Renal cortical epithelial cell (primary cell): ENCODE results near the gene FHOD3. TPM values are rescaled to one million over a fixed set of nuclear protein-coding genes. Genes with fewer than 3 reads are reported as not detected.
"Not testable (repeated sequence)": the region's sequence is repeated elsewhere in the genome, so short reads cannot be mapped to it uniquely, and the experiment has no call there.

ENCODE experiments used
- DNase-seq: peaks from one replicate; pipeline ENCODE4 v3.0.0-alpha.2; 2011; ENCODE audit warnings: low read depth
- total RNA-seq: library from RNA; depleted of rRNA; stranded (reverse); fragments of >200 nt; gene quantifications from 2 replicates; pipeline ENCODE4 v1.2.3, GENCODE V29; 2014

The FHOD3 gene
- total RNA-seq, 1 donor from 2014 or later = 117 TPM

DNA sequence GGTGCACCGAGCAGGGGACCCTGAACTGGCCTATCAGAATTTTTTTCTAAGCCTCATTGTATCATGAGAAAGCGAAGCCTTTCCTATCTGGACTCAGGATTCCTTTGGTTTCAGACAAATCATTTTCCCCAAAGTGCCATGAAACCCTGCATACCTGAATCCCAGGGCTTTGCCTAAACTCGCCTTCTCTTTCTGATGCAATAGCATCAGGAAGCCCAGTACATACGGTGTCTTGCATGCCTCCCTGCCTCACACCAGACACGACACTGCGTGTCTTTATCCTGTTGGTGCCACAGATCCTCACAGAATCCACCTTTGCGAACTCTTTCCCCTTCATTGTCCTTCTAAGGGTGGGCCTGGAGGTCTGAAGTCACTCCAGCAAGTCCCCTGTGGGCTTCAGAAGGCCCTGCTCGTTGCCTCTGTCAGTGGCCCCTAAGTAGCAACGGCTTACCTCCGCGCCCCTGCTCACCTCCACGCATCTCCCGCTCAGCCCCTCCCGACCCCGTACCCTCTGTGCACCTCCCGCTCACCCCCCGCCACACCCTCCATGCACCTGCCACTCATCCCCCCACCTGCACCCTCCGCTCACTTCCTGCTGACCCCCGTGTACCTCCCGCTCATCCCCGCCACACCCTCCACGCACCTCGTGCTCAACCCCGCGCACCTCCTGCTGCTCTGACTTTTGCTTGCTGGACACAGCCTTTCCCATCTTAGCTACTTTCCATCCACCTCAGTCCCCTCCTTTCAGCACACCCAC is 447.9 kb downstream of the FHOD3 start:
- DNase-seq = no peak

DNA sequence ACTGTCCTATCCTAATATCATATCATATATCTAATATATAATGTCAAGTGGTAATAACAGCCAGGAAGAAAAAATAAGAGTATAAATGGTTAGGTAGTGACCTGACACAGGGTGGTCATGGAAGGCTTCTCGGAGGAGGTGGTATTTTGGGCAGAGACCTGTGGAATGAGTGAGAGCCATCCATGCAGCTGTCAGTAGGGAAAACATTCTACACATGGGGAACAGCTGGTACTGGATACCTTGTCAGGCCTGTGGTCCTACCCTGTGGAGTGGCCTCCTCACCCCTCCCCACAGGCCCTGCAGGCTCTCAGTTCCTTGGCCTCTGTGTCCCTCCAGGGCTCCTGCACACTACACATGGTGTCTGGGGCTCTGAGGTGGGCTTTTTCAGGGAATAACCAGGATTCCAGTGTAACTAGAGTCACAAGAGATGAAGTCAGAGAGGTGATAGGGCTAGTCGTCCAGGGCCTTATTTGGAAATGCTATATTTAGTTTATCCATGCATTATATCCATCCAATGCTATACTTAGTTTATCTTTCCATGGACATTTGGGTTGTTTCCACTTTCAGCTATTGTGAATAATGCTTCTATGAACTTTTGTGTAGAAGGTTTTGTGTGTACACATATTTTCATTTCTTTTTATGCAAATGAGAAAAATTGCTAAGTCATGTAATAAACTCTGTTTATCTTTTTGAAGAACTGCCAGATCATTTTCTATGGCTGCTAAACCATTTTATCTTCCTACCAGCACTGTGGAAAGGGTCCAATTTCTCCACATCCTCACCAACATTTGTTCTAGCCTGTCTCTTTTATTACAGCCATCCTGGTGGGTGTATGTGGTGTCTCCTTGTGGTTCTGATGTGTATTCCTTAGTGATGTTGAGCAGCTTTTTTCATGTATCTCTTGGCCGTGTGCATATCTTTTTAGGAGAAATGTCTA is 455.7 kb downstream of the FHOD3 start:
- DNase-seq = no peak

DNA sequence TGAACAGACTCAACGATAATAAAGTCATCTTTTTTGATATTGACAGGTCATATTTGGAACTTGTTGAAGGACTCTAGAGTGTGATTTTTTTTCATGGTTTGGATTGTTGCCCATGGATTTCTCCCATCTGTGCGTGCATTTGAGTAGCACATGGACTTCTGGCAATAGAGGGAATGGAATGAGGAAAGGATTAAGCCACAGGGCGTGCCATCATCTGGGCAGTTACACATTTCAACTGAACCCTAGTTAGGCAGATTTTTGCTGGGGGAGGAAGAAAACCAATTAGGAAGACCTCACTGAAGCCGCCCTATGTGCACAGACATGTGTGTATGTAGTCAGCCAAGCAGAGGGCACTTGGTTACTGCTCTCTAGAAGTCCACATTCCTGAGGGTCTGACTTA is 458.7 kb downstream of the FHOD3 start:
- DNase-seq = peak; percentile 19

DNA sequence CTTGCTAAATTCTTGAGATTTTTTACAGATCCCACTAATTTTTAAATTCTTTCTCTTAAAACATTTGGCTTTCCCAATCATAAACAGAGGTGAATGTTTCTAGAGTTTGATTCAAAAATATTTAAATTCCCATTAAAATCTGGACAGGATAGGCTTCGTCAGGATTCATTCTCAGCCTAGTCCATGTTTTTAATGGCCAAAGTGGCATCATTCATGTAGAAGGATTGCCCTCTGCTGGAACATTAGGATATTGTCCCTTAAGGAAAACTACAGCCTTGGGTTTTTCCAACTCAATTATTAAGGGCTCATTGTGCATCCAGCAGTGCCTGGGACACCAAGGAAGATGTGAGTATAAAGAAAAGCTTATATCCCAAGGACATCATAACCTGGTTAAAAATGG is 459.6 kb downstream of the FHOD3 start:
- peak; percentile 59 for DNase-seq

DNA sequence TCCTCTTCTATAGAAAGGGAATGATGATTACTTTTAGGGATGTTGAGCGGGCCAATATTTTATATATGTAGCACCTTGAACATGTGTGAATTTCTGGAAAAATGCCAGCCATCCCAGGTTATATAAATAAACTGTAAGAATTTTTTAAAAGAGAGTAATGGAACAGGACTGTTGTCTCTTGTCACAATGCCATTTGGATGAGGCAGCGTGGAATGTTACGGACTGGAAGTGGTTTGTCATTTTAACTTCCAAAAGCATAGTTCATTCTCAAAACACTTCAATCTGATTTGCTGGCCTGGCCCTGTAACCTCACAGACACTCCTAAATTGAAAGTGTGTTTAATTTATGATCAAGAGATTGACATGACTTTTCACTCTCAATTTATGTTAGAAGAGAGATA is 460.5 kb downstream of the FHOD3 start:
- DNase-seq = no peak

DNA sequence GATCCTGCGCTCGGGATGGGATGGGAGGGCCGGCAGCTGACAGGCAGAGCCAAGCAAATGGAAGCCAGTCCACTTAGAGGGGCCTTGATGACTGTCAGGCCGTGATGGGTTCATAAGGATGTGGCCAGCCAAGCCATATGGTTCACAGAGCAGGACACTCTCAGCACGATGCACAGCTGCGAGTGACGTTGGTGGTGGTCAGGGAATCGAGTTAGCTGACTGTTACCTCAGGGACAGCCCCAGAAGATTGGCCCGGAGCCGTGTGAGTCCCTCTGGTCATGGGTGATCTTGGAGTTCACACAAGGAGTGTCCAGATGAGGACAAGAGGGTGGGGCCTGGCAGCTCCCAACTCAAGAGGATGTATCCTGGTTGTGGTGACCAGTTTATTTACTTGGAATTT is 461.1 kb downstream of the FHOD3 start:
- DNase-seq = no peak

DNA sequence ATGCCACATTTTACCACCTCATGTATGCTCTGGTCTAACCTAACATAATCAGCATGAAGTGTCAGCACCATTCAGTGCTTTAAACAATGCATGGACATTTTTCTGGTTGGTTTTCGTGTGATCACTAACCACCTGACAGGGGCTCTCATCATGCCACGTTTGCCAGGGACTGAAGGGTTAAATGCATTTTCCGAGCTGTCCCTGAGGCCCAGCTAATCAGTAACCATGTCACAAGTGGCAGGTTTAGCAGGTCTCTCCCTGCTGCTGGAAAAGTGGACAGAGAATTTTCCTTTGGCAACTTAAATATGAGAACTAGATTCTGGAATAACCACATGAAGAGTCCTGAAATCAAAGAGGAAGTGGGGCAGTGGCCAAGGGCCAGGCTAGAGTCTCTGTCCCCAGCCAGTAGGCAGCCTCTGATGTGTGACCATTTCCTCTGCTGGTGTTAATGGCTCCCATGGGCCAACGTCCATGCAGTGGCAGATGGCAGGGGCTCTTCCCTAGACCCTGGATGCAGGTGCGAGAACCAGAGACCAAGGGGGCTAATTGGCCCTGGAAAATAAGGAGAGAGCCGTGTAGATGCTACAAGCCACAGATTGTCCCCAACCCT is 461.8 kb downstream of the FHOD3 start:
- peak; percentile 15 for DNase-seq

DNA sequence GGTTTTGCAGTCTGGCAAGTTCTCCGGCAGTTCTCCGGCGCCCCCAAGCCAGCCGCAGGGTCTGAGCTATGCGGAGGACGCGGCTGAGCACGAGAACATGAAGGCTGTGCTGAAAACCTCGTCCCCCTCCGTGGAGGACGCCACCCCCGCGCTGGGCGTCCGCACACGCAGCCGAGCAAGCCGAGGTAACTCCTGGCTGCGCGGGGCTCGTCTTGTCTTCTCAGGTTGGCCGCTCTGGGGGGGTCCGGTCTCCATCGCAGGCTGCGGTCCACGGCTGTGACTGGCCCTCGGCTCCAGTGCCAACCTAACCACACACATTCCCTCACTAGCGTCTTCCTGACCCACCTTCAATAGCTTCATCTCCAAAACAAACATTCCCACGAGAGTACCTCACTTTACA is 463.1 kb downstream of the FHOD3 start:
- DNase-seq = no peak

DNA sequence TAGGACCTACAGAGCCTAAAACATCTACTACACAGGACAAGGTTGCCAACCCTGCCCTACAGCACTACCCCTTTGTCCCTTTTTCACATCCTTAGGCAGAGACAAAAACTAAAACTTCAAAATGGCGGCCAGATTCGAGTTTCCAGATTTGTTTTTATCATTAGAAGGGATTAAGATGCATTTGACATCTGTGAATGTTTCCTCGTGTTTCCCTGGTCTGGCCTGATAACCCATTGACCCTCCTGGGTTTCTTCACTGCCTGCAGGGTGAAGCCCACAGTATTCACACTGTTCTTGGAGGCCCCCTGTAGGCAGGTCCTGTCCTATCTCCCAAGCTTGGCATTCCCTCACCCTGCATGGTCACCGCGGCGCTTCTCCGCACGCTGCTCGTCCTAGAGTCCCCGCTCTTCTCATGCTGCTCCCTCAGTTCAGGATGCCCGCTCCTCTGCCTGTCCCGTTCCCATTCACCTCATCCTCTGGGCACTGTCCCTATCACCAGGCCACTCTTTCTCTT is 463.7 kb downstream of the FHOD3 start:
- no peak for DNase-seq

DNA sequence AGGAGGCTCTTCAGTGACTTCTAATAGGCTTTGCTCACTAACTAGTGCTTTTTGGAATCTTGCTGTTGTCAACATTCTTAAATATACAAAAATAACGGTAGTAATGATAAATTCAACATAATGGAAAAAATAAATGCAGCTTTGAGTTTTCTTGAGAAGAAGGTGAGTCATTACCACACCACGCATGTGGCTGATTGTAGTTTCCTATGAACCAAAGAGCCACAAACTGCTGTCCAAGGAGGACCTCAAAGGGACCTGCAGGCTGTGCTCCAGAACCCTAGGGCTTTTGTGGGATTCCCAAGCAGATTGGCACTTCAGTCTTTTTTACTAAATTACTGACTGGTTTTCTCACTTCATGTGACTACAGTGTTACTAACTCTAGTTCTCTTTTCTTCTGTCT is 464.6 kb downstream of the FHOD3 start:
- DNase-seq = no peak

DNA sequence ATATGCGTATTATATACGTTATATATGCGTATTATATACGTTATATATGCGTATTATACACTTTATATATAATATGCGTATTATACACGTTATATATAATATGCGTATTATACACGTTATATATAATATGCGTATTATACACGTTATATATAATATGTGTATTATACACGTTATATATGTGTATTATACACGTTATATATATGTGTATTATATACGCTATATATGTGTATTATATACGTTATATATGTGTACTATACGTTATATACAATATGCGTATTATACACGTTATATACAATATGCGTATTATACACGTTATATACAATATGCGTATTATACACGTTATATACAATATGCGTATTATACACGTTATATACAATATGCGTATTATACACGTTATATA is 465.5 kb downstream of the FHOD3 start:
- not testable (repeated sequence) for DNase-seq

DNA sequence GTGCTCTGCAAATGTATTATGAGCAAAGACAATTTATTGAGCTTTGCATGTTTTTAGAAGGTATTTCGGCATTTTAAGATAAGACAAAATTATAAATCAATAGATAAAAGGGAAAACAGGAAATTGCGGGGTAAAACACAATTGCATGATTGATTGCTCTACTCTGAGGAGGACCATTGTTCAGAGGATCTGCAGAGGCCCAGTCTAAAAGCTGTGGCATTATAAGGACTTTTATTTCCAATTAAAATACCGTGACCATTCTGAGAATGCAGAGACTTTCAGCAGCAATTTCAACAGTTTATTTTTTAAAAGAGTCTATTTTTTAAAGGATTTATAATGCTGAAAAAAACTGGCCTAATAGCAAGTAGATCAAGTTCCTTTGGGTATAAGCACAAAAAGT is 469.3 kb downstream of the FHOD3 start:
- no peak for DNase-seq

DNA sequence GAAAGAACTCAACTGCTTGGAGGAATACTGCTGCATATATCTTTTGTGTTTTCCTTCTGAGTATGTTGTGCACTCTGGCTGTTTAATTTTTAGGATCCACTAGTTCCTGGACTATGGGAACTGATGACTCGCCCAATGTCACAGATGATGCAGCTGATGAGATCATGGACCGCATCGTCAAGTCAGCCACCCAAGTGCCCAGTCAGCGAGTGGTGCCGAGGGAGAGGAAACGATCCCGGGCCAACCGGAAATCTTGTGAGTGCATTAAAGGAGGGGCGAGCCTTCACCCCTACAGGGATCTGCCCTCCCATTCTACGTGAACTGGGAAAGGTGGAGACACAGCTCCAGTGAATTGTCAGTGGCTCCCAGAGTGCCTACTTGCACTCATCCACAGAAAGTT is 471.7 kb downstream of the FHOD3 start:
- no peak for DNase-seq

DNA sequence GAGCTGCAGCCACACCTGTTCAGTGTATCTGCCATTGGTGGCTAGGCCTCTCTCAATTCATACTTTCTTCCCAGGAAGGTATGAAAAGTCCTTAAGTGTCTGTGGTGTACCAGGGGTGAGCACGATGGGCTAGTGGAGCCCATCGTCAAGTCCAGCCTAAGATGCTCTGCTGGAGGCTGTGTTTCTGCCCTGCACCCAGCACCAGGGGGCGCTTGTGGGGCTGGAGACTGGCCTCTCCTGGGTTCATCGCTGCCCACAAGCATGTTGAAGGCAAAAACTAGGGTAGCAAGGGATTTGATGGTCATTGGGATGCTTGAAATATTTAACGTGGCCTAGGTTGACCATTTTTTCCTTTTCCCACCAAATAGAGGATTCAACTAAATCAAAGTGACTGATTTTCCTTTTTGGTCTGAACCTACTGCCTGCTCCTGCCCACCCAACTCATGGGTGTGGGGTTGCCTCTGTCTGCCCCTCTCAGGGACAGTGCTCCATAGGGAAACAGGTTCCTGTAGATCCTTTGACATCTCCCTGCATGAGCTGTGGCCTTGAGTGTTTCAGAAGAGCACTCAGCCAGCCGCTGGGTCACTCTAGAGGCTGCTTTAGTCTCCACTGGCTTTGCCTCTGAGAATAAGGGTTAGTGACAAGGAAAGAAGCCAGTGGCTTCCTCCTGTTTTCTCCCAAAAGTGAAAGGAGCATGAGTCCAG is 472.2 kb downstream of the FHOD3 start:
- DNase-seq = no peak

DNA sequence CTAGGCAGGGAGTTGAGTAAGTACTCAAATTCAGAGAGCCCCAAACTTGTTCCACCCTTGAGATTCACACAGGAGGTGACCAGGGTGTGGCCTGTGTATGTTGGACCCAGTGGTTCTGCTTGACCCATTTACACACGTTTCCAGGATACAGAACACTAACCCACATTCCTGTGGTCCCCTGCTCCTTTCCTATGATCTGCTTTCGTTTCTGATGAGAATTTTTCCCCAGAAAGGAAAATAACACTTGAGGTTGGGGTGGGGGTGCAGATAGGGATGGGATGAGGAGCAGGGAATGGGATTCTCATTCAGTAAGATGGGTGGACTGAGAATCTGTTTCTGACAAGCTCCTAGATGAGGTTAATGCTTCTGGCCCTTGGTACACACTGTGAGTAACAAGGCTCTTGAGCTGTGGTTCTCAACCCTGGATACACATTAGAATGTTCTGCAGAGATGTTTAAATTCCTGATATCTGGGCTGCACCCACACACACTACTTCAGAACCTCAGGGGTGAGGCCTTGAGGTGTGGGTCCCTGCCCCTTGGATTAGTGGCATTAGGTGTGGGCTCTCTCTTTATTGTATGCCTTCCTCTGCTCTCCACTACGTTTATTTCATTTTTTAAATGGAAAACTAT is 472.9 kb downstream of the FHOD3 start:
- peak; percentile 29 for DNase-seq

DNA sequence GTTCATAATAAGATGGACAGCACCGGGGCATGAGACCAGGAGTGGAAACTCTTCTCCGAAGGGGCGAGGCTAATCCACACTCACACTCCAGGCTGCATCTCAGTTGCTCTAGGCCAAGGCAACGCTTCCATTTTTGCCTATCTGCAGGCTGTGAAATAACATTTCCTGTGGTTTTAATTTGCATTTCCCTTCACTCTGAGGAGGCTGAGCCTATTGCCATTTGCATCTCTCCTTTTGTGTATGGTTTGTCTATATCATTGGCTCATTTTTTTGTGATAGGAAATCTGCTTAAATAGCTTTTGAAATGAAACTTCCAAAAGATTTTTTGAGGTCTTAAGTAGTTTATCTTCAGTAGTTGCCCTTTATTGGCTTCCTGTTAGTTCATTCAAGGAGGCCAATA is 473.7 kb downstream of the FHOD3 start:
- DNase-seq = no peak

DNA sequence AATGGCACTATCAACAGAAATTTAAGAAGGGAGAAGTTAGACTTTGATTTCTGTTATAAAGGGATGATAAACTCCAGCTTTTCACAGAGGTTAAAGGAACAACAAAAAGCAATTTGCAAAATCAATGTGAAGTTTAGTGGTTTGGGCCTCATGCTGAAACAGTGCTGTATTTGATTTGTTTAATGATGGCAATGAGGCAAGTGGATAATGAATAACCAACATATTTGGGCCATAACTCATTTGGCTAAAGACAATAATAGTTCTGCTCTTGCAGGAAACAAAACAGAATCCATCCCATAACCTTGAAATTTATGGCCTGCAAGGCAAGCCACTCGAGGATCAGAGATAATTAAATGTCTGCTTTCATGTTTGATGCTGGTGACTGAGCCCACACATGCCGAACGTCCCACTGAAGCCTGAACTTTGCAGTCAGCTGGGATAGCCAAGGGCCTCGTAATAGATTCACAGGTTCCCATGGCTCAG is 474.8 kb downstream of the FHOD3 start:
- DNase-seq = peak; percentile 92

DNA sequence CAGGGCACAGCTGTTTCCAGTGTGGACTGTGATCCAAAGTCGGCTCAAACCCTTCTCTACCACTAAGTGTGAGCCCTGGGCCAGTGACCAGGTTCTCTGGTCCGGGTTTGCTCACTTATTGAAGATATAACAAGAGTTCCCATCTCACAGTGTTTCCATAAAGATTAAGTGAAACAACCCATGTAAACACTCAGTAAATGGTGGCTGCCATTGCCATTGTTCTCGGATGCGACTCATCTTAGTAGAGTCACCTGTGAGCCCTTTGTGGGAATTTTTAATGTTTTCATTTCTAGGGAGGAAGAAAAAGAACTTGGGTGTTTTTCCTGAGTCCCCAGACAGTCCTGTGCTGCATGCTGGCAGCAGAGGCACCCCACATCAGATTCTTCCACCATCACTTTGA is 477.9 kb downstream of the FHOD3 start:
- DNase-seq = peak; percentile 19

DNA sequence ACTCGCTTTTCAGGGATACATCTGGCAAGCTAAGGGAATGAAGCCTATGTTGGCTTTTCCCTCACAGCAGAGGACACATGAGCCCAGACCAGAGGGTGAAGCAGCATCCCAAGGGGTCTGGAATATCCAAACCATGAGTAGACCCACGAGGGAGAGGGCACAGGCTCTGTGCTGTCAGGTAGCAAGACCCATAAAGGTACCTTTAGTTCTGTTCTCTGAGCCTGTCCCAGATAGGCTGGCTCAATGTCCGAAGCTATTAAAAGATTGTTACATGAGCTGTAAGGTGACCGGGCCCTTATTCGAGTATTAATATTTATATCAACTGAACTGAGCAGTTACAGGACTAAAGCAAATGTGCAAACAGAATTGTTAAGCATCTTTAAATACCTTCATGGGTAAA is 479.1 kb downstream of the FHOD3 start:
- DNase-seq = no peak

DNA sequence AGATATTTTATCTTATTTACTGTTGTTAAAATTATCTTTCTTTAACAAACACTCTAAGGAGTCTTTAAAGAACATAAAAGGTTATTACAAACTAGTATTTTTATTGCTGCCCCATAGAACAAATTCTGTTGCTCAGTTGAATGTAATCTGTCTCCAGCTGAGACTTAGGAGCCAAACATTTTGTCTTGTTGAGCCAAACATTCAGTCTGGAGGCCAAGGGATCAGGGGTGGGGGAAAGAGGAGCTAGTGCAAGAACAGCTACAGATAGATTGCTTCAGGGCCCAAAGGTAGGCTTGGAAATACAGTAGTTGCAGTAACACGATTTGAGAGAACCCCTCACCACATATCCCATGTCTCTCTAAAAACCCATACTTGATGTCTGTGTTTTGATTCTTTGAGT is 480.1 kb downstream of the FHOD3 start:
- no peak for DNase-seq

DNA sequence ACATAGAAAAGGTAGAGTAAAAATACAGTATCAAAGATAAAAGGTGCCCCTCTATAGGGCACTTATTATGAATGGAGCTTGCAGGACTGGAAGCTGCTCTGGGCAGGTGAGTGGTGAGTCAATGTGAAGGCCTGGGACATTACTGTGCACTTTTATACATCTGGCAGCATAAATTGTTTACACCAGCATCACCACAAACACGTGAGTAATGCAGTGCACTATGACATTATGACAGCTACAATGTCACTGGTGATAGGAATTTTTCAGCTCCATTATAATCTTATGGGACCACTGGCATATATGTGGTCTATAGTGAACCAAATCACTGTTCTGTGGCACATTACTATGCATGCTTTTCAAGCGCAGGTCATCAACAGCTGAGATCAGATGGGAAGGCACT is 483.2 kb downstream of the FHOD3 start:
- no peak for DNase-seq
